Tibial artery (tissue), 4 donors: ENCODE measurements around the gene ARHGEF28.

Experiments used
- DNase-seq, 2 donors: peaks; one replicate each; pipeline ENCODE4 v3.0.0-alpha.2; 2019
- H3K27ac ChIP-seq, 2 donors: fragments of 200-600 bp; sonication (generic) in 1 of 2; 1 replicate in 1 of 2; 2 replicates in 1 of 2; pipeline ENCODE4 v1.5.1; 2018 to 2019; ENCODE audit warnings: mild to moderate bottlenecking in 1 of 2
- H3K27me3 ChIP-seq, 2 donors: fragments of 200-600 bp; sonication (generic) in 1 of 2; one replicate each; pipeline versions ENCODE4 v1.5.1 to v1.6.0; 2016 to 2019
- H3K36me3 ChIP-seq, 3 donors: fragments of 200-600 bp; sonication (generic) in 2 of 3; one replicate each; pipeline ENCODE4 v1.5.1; 2016 to 2019; ENCODE audit warnings: mild to moderate bottlenecking in 2 of 3
- H3K4me1 ChIP-seq, 4 donors: fragments of 200-600 bp; sonication (generic) in 2 of 4; 1 replicate in 3 of 4; 2 replicates in 1 of 4; pipeline ENCODE4 v1.5.1; 2016 to 2019
- H3K4me3 ChIP-seq, 2 donors: fragments of 200-600 bp; sonication (generic) in 1 of 2; 1 replicate in 1 of 2; 2 replicates in 1 of 2; pipeline ENCODE4 v1.5.1; 2018 to 2019; ENCODE audit warnings: mild to moderate bottlenecking in 2 of 2
- H3K9me3 ChIP-seq, 3 donors: fragments of 200-600 bp; sonication (generic) in 1 of 3; one replicate each; pipeline ENCODE4 v1.5.1; 2016 to 2019
- CTCF ChIP-seq, 2 experiments: fragments of 200-600 bp in 1 of 2; fragments of 450-650 bp in 1 of 2; IDR thresholded peaks; one replicate each; pipeline ENCODE4 v1.5.1; 2017 to 2019; ENCODE audit warnings: antibody characterized with exemption in 2 of 2, mild to moderate bottlenecking in 1 of 2, moderate library complexity in 1 of 2
- intact Hi-C: fragments of 100-400 bp; cut with DNase I; formaldehyde crosslinking; loops from one replicate; pipeline ENCODE4 v1.15.0; 2023; ENCODE audit warnings: low total_unique reads

ARHGEF28 gene

GRCh38 chr5:73797132-73797510 lies 171.1 kb downstream of the ARHGEF28 start:
- no peak for TF ChIP-seq CTCF (IDR thresholded peaks at IDR 0.05)
- DNase-seq: no peak
- no peak overlapping the region for H3K27ac ChIP-seq
- H3K9me3 ChIP-seq: no peaks in the 10 kb centered on the region
- no peaks in the 10 kb centered on the region for H3K36me3 ChIP-seq
- H3K4me1 ChIP-seq: no peaks in the 10 kb centered on the region
- no peaks in the 10 kb centered on the region for H3K27me3 ChIP-seq
- H3K4me3 ChIP-seq: no peak overlapping the region
- intact Hi-C loops: no loop called here

- intact Hi-C loops: no loop called here
- no peak for DNase-seq
- H3K9me3 ChIP-seq: no peaks in the 10 kb centered on the region
- no peak overlapping the region for H3K4me3 ChIP-seq
- H3K4me1 ChIP-seq: no peaks in the 10 kb centered on the region
- H3K27me3 ChIP-seq: no peaks in the 10 kb centered on the region
- H3K36me3 ChIP-seq: no peaks in the 10 kb centered on the region
- no peak for TF ChIP-seq CTCF (IDR thresholded peaks at IDR 0.05)
- H3K27ac ChIP-seq: no peak overlapping the region
Measured at GRCh38 chr5:73799401-73799972, 173.5 kb downstream of the ARHGEF28 start.

GRCh38 chr5:73801686-73802085 lies 175.7 kb downstream of the ARHGEF28 start:
- no peaks in the 10 kb centered on the region for H3K9me3 ChIP-seq
- no peaks in the 10 kb centered on the region for H3K4me1 ChIP-seq
- no peaks in the 10 kb centered on the region for H3K27me3 ChIP-seq
- no peak overlapping the region for H3K27ac ChIP-seq
- no peak overlapping the region for H3K4me3 ChIP-seq
- no peak for TF ChIP-seq CTCF (IDR thresholded peaks at IDR 0.05)
- DNase-seq: no peak
- no peaks in the 10 kb centered on the region for H3K36me3 ChIP-seq
- intact Hi-C loops: no loop called here

GRCh38 chr5:73805449-73805848 lies 179.5 kb downstream of the ARHGEF28 start:
- H3K4me3 ChIP-seq: no peak overlapping the region
- H3K9me3 ChIP-seq: no peaks in the 10 kb centered on the region
- TF ChIP-seq CTCF (IDR thresholded peaks at IDR 0.05): no peak
- DNase-seq: no peak
- H3K27me3 ChIP-seq: no peaks in the 10 kb centered on the region
- no peaks in the 10 kb centered on the region for H3K36me3 ChIP-seq
- no peak overlapping the region for H3K27ac ChIP-seq
- no peaks in the 10 kb centered on the region for H3K4me1 ChIP-seq
- intact Hi-C loops: no loop called here

- no peak for TF ChIP-seq CTCF (IDR thresholded peaks at IDR 0.05)
- intact Hi-C loops: no loop called here
- no peak overlapping the region for H3K4me3 ChIP-seq
Measured at GRCh38 chr5:73808911-73809310, 182.9 kb downstream of the ARHGEF28 start.

GRCh38 chr5:73810429-73810828 lies 184.4 kb downstream of the ARHGEF28 start:
- H3K27me3 ChIP-seq: no peaks in the 10 kb centered on the region
- no peak for TF ChIP-seq CTCF (IDR thresholded peaks at IDR 0.05)
- no peak overlapping the region for H3K27ac ChIP-seq
- H3K4me3 ChIP-seq: no peak overlapping the region
- no peak for DNase-seq
- intact Hi-C loops: no loop called here
- no peaks in the 10 kb centered on the region for H3K9me3 ChIP-seq
- no peaks in the 10 kb centered on the region for H3K4me1 ChIP-seq
- no peaks in the 10 kb centered on the region for H3K36me3 ChIP-seq

More at GRCh38 chr5:73808911-73809310, 182.9 kb downstream of the ARHGEF28 start:
- no peak for DNase-seq
- H3K36me3 ChIP-seq: no peaks in the 10 kb centered on the region
- H3K9me3 ChIP-seq: no peaks in the 10 kb centered on the region
- H3K27me3 ChIP-seq: no peaks in the 10 kb centered on the region
- no peaks in the 10 kb centered on the region for H3K4me1 ChIP-seq
- no peak overlapping the region for H3K27ac ChIP-seq
